ENCODE data around the gene TBC1D16. TPM values are rescaled to one million over a fixed set of nuclear protein-coding genes. Genes with fewer than 3 reads are reported as not detected.

TBC1D16 gene
- total and polyA plus RNA-seq, 10 of the 15 experiments (the other 5 are each of a cell fraction or from before 2014, with no cell fraction given): 0.01 to 0.13 (median 0.06) TPM; not detected in 3

GRCh38 chr17:79927136-79927661, 108.5 kb downstream of the TBC1D16 start:
- intact Hi-C loops (cut with micrococcal nuclease; ENCODE audit: unreplicated experiment) (no loop called here), in situ Hi-C loops (cut with MboI) (no loop called here)
- ChIA-PET RAD21 (ENCODE audit: unreplicated experiment) (no interaction called here), SMC1A (ENCODE audit: uncharacterized antibody, unreplicated experiment) (no interaction called here), CTCF (no interaction called here), POLR2A (no interaction called here)
- no peaks in the 10 kb centered on the region; a peak in 1 of 4 replicates for H3K27me3 ChIP-seq (replicated peaks in 1 of 2; ENCODE audit: control insufficient read depth in 2 of 2, insufficient read depth in 2 of 2, low read length in 1 of 2)
- H3K4me1 ChIP-seq (ENCODE audit: control insufficient read depth, insufficient read depth, low read length): peaks cover 15% of the 10 kb centered on the region
- 56% methylated on average over 27 of the region's 28 CpGs for WGBS (ENCODE audit: insufficient coverage, insufficient replicate concordance, low lambda C conversion rate, missing lambda C conversion rate)
- H3K79me2 ChIP-seq (ENCODE audit: control insufficient read depth, insufficient read depth, low read length): no peaks in the 10 kb centered on the region
- ATAC-seq: no peak
- no peak overlapping the region for H3K4me2 ChIP-seq (ENCODE audit: control insufficient read depth, insufficient read depth)
- no peak for FAIRE-seq
- H3K27ac ChIP-seq (ENCODE audit: control insufficient read depth, insufficient read depth): no peak overlapping the region
- H3K9ac ChIP-seq (ENCODE audit: control insufficient read depth, insufficient read depth, low read length): no peak overlapping the region
- H2AFZ ChIP-seq (ENCODE audit: control insufficient read depth, low read depth, low read length): no peak overlapping the region
- no TSS peak for BruUV-seq (replicated peaks)
- H3K9me3 ChIP-seq (replicated peaks; ENCODE audit: control insufficient read depth, insufficient read depth, low read length): no peaks in the 10 kb centered on the region; the same call in 2 of the 3 replicates
- no peaks in the 10 kb centered on the region for H3K36me3 ChIP-seq (ENCODE audit: control insufficient read depth in 2 of 2, insufficient read depth in 2 of 2, low read length in 1 of 2)
- H3K4me3 ChIP-seq: no peak overlapping the region
- H4K20me1 ChIP-seq (ENCODE audit: control insufficient read depth, insufficient read depth): no peaks in the 10 kb centered on the region
- no peak for DNase-seq (ENCODE audit: low read depth, low spot score)
- no peak for TF ChIP-seq IRF5 (IDR thresholded peaks at IDR 0.05; ENCODE audit: borderline replicate concordance)
- TF ChIP-seq ZNF274 (IDR thresholded peaks at IDR 0.05; ENCODE audit: insufficient read depth, insufficient read length): no peak
- TF ChIP-seq REST (IDR thresholded peaks at IDR 0.05; ENCODE audit: low read depth, low read length): no peak
- no peak for TF ChIP-seq HDGF (IDR thresholded peaks at IDR 0.05)
- no peak for TF ChIP-seq ZSCAN29 (IDR thresholded peaks at IDR 0.05)
- TF ChIP-seq NFYB (IDR thresholded peaks at IDR 0.05; ENCODE audit: insufficient read depth, low read depth, low read length): no peak
- TF ChIP-seq CUX1 (IDR thresholded peaks at IDR 0.05; ENCODE audit: insufficient replicate concordance, low read depth, low read length): no peak
- TF ChIP-seq ELK1 (IDR thresholded peaks at IDR 0.05; ENCODE audit: low read depth, low read length): no peak
- no peak for TF ChIP-seq RCOR1 (conservative IDR thresholded peaks at IDR 0.05; ENCODE audit: low read depth, low read length)

Measured in GM12878 (cell line).